Inferior parietal cortex (tissue), 1 donor: ENCODE results near the gene CCDC51.
A peak's percentile ranks its signal among the peaks of the same experiment; 100 is the strongest.
"Not testable (repeated sequence)": the region's sequence is repeated elsewhere in the genome, so short reads cannot be mapped to it uniquely, and the experiment has no call there.

Experiments used
- DNase-seq: peaks from one replicate; pipeline ENCODE4 v3.0.0-alpha.2; 2016; ENCODE audit errors: extremely low spot score

CCDC51 gene

DNA sequence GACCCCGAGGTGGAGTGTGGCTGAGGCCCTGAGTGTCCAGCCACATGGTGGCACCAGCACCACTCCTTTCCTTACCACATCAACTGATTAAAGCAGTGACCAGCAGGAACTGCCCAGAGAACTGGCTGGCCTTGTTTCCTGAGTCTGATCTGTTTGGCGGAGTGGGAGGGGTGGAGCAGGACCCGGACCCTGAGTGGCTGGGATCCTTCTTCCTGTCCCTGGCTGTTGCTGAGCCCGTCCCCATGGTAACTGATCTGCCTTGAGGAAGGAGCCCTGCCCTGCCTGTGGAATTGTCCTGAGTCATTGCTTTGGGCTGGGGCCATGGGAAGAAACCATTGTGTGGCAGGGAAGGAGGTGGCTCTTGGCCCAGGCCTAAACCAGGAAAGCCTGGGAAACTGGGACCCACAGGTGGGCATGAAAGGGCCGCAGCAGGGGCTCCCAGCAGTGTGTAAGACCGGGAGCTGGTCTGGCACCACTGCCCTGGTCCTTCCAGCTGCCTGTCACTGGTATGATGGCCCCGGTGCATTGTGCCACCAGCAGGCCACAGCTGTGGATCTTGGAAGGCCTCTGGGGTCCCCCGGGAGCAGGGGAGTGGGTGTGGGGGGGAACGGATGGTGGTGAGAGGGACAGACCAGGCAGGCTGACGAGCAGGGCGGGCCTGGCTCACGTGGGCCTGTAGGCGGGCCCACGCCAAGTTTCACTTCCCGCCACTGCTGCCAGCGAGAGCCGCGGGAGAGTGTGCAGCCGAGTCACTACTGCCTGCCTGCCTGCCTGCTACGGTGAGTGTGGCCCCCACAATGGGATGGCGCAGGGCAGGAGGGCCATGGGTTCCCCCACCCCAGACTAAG lies 25.8 kb upstream of the CCDC51 start:
- peak; percentile 92 for DNase-seq

DNA sequence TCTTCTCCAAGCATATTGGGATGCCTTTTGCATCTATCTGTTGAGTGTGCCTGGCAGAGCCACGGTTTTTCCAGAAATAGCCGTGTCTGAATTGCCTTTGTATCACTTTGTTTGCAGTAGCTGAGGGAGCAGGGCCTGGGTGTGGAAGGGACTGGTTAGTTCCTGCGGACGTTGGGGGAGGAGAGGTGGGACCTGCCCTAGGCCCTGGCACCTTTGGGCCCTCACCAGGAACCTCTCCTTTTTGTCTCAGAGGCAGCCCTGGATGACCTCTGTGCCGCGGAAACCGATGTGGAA lies 25.3 kb upstream of the CCDC51 start:
- DNase-seq: peak; percentile 49

DNA sequence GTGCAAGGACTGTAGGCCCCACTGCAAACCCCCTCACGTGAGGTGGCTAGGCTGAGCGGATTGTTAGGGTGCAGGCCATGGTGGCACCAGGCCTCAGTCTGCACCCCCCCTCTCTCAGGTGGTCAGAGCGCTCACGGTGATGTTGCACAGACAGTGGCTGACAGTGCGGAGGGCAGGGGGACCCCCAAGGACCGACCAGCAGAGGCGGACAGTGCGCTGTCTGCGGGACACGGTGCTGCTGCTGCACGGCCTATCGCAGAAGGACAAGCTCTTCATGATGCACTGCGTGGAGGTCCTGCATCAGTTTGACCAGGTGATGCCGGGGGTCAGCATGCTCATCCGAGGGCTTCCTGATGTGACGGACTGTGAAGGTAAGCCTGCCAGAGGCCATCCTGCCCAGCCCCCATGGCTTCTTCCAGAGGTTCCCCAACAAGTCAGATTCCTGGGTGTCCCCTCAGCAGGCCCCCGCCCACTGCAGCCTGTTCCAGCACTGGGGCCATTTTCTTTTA lies 24.8 kb upstream of the CCDC51 start:
- DNase-seq: no peak

DNA sequence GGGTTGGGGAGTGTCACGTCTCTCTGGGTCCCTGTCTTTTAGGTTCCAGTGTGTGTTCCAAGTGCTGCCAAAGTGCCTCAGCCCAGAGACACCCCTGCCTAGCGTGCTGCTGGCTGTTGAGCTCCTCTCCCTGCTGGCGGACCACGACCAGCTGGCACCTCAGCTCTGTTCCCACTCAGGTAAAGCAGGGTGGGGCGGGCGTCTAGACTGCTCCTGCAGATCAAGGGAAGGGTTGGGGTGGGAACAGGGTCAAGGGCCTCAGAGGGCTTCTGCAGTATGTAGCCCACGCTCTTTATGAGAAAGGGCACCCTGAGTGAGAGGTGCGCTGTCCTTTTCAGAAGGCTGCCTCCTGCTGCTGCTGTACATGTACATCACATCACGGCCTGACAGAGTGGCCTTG lies 23.8 kb upstream of the CCDC51 start:
- DNase-seq: no peak

DNA sequence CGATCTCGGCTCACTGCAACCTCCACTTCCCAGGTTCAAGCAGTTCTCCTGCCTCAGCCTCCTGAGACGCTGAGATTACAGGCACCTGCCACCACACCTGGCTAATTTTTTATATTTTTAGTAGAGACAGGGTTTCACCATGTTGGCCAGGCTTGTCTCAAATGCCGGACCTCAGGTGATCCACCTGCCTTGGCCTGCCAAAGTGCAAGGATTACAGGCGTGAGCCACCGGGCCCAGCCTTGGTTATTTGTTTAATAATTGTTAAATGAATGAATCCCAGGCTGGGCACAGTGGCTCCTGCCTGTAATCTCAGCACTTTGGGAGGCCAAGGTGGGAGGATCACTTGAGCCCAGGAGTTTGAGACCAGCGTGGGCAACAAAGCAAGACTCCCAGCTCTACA lies 21.8 kb upstream of the CCDC51 start:
- not testable (repeated sequence) for DNase-seq

DNA sequence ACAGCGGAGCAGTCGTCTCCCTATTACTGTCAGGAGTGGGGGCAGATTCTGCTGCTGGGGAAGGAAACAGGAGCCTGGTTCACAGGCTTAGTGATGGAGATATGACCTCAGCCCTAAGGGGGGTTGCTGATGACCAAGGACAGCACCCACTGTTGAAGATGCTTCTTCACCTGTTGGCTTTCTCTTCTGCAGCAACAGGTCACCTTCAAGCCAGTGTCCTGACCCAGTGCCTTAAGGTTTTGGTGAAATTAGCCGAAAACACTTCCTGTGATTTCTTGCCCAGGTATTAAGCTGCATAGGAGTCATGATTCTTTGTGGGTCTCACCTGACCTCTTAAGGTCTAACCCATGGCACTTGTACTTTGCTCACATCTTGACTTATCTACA lies 20.6 kb upstream of the CCDC51 start:
- DNase-seq: no peak

DNA sequence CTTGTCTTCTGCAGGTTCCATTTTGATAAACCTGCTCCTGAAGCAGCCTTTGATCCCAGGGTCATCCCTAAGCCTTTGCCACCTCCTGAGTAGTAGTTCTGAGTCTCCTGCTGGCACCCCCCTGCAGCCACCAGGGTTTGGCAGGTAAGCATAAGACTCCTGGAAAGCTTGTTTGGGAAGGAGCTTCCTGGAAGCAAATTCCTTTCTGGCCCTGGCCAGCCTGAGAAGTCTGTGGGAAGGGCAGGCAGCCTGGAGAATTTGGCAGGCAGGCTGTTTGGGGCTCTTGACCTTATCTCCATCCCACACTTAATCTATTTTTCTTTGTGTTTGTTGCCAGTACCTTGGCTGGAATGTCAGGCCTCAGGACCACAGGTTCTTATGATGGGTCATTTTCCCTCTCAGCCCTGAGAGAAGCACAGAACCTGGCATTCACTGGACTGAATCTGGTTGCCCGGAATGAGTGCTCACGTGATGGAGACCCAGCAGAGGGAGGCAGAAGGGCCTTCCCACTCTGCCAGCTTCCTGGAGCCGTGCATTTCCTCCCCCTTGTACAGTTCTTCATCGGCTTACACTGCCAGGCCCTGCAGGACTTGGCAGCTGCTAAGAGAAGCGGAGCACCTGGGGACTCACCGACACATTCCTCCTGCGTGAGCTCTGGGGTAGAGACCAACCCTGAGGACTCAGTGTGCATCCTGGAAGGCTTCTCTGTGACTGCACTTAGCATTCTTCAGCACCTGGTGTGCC lies 20.0 kb upstream of the CCDC51 start:
- DNase-seq: no peak

DNA sequence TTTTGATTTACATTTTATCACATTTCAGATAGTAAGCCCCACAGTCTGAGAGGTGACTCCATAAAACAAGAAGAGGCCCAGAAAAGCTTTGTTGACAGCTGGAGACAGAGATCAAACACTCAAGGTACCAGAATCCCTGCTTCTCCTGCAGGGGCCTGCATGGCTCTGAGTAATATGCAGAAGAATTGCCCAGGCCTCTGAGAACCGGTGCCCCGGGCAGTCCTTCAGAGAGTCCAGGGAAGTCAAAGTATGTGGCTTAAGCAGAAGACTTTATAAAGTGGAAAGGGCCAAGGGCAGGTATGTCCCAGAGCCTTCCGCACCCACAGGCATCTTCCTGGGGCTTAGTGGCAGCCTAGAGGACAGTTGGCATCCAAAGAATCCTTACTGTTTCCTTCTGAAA lies 19.4 kb upstream of the CCDC51 start:
- no peak for DNase-seq

DNA sequence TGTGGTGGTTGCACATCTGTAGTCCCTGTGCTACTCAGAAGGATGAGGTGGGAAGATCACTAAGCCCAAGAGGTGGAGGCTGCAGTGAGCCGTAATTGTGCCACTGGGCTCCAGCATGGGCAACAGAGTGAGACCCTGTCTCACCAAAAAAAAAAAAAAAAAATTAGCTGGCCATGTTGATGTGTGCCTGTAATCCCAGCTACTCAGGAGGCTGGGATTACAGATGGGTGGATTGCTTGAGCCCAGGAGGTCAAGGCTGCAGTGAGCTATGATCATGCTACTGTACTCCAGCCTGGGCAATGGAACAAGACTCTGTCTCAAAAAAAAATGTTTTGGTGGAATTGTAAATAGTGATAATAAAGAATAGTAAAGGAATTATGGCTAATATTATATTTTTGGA lies 16.5 kb upstream of the CCDC51 start:
- no peak for DNase-seq

DNA sequence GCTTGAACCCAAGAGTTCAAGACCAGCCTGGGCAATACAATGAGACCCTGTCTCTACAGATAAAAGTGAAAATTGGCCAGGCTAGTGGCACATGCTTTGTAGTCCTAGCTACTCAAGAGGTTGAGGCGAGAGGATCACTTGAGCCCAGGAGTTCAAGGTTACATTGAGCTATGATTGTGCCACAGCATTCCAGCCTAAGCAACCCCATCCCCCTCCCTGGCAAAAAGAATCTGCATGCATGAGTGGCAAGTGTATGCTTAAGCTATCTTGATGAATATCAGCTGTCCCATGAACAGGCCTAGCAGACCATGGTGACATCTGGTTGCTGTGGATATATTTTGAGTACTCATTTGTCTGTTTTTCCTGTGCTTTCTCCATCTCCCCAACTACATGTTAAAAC lies 11.4 kb upstream of the CCDC51 start:
- DNase-seq: no peak

DNA sequence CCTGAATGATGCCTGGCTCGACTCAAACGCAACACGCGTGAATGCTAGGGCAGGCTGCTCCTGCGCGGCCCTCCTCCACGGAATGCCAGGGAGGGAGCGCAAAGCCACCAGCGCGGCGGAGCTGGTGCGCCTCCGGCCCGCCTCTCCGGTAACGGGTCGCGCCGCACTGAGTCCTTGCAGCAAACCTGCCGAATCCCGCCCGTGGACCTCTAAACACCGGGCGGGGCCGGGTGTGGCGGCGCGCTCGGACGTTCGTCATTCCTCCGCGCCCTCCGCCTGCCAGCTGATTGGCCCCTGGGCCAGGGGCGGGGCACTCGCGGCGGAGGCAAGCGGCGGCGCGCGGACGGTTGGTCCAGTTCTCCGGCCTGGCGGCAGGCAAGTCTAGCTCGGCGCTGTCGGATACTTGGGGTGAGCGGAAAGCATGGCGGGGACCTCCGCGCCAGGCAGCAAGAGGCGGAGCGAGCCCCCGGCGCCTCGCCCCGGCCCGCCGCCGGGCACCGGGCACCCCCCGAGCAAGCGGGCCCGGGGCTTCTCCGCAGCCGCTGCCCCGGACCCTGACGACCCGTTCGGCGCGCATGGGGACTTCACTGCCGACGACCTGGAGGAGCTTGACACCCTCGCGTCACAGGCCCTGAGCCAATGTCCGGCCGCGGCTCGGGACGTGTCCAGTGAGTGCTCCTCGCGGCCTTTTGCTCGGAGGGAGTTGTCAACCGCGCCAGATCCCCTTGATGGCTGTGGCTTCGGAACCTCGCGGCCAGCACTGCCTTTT lies 6.7 kb upstream of the CCDC51 start, which contains the start of gene ATRIP:
TSS of gene ATRIP (plus strand) at position 313 of the 769 bp plus-strand sequence. CDS start at position 422, 109 bp downstream.
- DNase-seq: peak; percentile 88

DNA sequence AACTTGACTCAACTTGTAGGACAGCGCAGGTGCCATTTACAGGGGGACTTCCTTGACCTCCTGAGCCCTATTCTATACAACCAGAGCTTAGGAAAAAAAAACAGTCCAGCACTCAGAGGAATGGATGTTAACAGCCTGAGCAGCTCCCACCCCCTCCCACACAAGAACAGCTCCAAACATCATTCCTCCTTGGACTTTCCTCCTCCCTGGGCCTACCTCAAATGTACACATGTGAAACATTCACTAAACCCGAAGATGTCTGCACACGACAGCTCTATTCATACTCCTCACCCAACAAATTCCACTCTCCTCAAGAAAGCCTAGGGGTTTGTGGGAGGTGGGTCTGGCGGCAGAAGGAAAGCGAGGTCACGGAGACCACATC lies 6.1 kb upstream of the CCDC51 start:
- no peak for DNase-seq

DNA sequence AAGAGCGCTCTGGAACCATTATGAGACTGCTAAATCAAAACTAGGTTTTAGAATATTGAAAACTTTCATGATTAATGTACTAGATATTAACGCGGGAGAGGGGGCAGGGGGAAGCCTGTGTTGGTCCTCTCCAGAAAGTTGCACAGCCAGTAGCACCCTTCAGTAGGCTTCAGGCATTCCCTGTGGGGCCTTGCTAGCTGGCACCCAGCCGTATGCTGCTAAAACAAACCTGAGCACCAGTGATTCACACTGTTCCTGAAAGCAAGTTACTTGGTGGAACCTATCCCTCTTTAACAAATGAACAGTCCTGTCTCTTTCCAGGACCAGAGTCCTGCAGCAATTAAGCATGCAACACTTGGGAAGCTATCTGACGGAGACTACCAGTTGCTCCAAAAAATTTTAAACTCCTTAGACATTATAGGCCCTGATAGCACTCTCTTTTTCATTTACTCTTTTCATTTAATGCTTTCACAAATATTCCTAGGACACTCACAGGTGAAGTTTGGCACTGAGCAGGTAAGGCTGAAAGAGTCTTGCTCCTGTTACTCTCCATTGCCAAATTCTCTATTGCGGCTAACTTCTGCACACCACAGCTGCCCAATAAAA lies 5.5 kb upstream of the CCDC51 start:
- DNase-seq: no peak

DNA sequence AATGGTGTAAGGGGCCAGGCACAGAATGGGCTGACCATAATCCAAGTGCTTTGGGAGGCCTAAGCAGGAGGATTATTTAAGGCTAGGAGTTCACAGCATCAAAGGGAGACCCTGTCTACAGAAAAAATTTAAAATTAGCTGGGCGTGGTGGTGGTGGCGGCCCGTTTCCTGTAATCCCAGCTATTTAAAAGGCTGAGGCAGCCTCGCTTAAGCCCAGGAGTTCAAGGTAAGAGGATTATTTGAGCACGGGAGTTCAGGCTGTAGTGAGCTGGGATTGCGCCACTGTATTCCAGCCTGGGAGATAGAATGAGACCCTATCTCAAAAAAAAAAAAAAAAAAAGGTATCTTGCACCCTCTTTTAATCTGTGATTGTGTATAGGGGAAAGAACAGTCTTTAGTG lies 2.0 kb upstream of the CCDC51 start:
- DNase-seq: no peak

DNA sequence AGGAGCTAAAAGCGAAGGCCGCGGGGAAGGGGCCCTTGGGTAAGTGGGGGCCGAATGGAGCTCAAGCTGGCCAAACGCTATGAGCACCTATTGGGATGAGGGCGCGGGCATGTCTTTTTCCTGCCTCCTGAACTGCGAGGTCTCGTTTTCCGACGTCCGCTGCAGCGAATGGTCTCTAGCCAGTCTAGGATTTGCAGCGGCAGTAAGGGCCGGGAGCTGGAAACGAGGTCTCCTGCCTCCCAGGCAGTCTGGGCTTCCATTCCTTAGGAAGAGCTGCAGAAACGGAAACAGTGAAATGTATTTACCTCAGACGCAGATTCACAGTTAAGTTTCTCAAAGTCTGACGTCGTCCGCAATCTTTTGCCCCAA lies 655 bp upstream of the CCDC51 start:
- DNase-seq: no peak

DNA sequence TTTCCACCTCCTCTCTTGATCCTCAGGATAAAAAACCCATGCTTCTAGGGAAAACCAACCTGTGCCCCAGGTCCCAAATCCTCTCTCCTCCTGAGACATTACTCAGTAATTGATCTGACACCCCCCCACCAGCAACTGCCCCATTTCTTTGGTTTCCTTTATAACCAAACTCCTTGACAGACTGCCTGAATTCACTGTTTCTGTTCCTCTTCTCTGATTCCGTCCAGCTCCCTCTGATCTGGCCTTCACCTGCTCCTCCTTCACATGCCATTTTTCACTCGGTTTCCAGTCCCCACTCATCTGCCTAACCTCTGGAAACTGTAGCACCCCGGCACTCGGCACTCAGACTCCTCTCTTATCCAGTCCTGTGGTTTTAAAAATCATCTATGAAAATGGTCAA lies 2.1 kb downstream of the CCDC51 start:
- DNase-seq: no peak

DNA sequence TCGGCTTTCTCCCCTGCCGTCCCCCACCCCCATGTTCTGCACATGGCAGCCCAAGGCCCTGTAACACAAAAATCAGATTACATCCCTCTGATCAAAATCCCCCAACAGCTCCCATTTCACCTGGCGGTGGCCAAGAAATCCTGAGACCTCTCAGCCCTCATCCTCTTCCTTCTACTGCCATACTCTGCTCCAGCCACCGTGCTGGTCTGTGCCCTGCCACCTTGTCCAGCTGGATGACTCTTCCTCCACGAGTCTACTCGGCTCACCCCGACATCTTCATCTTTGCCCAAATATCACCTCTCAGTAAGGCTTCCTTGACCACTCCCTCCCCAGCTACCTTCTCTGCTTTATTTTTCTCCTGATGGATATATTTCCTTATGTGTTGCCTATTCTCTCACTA lies 3.1 kb downstream of the CCDC51 start:
- DNase-seq: no peak

DNA sequence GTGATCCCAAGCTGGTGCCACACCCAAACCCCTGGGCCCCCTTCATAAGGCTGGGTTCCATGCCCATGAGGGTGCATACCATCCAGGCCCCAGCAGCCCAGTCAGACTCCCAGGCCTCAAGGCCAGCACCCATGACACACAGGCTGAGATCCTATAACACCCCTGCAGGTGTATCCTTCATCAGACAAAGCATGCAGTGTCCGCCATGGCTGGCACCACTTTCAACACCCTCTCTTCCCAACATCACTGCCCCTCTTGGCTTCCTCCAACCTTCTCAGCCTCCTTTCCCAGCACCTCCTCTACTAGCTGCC lies 3.5 kb downstream of the CCDC51 start:
- DNase-seq: no peak

DNA sequence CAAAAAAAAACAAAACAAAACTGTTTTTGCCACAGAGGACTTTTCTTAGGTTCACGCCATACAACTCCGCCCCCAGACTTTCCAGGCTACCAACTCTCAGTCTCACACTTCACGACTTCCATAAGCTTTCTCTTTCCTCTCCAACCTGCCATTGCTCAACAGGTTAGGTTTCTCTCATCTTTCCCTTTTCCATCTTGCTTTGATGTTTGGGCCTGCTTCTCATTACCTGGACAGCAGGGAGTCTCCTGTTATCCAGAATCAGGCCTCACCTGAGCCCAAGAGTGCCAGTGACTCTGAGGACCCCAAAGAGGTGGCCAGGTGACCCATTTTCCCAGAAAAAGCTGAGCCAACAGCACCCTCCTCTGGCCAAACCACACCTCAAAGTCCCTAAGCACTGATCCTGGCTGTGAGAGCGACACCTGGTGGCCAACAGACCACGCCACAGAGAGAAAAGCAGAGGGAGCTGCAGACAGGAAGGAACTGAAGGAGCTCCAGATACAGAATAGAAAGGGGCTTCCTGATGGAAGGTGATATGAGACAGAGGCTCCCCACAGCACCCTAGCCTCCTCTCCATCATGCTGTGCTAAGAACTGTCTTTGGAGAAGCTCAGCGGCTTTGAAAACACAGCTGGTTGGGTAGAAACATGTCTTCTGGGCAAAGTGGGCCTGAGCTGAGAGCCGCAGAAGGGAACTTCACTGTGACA lies 4.0 kb downstream of the CCDC51 start:
- DNase-seq: peak; percentile 95

DNA sequence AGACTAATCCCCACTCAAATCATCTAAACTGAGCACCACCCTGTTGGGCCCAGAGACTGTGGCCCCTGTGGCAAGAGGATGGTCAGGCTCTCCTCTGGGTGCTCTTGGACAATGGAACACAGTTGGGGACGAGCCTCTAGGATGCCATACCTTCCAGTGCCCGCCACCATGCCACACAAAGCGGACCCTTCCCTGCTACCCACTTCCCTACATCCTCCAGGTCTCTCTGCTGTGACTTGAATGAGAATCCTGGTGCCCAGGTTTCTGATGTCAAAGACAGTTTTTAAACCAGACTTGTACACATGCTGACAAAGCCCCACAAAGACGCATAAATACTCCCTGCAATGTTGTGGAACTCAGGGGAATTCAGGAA lies 4.7 kb downstream of the CCDC51 start:
- no peak for DNase-seq

DNA sequence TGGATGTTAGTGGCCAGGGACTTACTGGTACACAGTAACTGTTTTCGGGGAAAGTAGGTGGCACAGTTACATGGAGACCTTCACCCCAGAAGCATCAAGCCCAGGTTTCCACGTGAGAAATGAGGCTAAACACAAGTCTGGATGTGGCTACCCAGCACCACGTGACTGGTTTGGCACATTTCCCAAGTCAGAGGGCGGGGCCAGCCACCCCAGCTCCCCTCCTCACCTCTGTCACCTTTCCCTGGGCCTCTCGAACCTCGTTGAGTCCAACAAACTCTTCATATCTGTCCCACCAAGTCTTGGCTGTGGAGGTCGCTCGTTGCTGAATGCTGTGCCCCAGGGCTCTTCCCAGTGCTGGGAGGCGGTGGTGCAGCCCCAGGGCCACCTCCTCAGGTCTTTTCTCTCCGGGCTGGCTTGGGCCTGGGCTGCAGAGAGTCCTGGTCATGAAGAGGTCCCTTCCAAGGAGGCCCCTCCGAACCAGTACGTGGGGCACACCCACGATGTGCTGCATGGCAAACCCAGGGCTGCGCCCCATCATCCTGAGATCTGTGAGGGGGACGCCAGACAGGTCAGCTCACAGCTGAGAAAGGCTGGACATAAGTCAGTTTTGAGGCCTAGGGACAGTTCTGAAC lies 5.2 kb downstream of the CCDC51 start:
- no peak for DNase-seq
